Brain microvascular endothelial cell (primary cell): Measurements from ENCODE around the gene IQSEC3.

Experiments
- DNase-seq: peaks from one replicate; pipeline ENCODE4 v3.0.0-alpha.2; 2020
- H3K27ac ChIP-seq: fragments of 250-450 bp; sonication (Bioruptor Pico); 2 replicates; pipeline ENCODE4 v1.5.1; 2020; ENCODE audit warnings: mild to moderate bottlenecking, moderate library complexity
- H3K27me3 ChIP-seq: fragments of 250-450 bp; sonication (Bioruptor Pico); replicated peaks from 2 replicates; pipeline ENCODE4 v1.5.1; 2020; ENCODE audit warnings: mild to moderate bottlenecking
- H3K36me3 ChIP-seq: fragments of 250-450 bp; sonication (Bioruptor Pico); replicated peaks from 2 replicates; pipeline ENCODE4 v1.5.1; 2020; ENCODE audit warnings: mild to moderate bottlenecking
- H3K4me3 ChIP-seq: 2 replicates; pipeline ENCODE4 v1.5.1; 2011; ENCODE audit warnings: low read depth, mild to moderate bottlenecking, control low read depth, low read length, moderate library complexity
- in situ Hi-C: cut with HindIII; loops from 2 replicates; pipeline ENCODE4 v1.10.0; 2017; ENCODE audit warnings: low sequenced_read_pairs, low pct_ligation_motif_present
- TF ChIP-seq, protein P1 (sequence below): IDR thresholded peaks from 2 replicates; pipeline ENCODE4 v1.5.1; 2011; ENCODE audit warnings: low read depth, mild to moderate bottlenecking, moderate library complexity, low read length, control low read depth, inconsistent platforms; ENCODE audit errors: missing control alignments

The IQSEC3 gene

GRCh38 chr12:179885-180284, 113.3 kb downstream of the IQSEC3 start:
- in situ Hi-C loops, result no loop called here

GRCh38 chr12:180445-180844, 113.9 kb downstream of the IQSEC3 start:
- TF ChIP-seq, protein P1, sequence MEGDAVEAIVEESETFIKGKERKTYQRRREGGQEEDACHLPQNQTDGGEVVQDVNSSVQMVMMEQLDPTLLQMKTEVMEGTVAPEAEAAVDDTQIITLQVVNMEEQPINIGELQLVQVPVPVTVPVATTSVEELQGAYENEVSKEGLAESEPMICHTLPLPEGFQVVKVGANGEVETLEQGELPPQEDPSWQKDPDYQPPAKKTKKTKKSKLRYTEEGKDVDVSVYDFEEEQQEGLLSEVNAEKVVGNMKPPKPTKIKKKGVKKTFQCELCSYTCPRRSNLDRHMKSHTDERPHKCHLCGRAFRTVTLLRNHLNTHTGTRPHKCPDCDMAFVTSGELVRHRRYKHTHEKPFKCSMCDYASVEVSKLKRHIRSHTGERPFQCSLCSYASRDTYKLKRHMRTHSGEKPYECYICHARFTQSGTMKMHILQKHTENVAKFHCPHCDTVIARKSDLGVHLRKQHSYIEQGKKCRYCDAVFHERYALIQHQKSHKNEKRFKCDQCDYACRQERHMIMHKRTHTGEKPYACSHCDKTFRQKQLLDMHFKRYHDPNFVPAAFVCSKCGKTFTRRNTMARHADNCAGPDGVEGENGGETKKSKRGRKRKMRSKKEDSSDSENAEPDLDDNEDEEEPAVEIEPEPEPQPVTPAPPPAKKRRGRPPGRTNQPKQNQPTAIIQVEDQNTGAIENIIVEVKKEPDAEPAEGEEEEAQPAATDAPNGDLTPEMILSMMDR, result no peak
- Histone ChIP-seq H3K27ac (no peak overlapping the region), H3K4me3 (no peak overlapping the region), H3K36me3 (no peaks in the 10 kb centered on the region), H3K27me3 (no peaks in the 10 kb centered on the region)
- in situ Hi-C loops, result no loop called here
- DNase-seq, result peak; percentile 53

More at GRCh38 chr12:179885-180284, 113.3 kb downstream of the IQSEC3 start:
- H3K36me3 ChIP-seq, result no peaks in the 10 kb centered on the region
- H3K4me3 ChIP-seq, result no peak overlapping the region
- H3K27me3 ChIP-seq, result no peaks in the 10 kb centered on the region
- H3K27ac ChIP-seq, result no peak overlapping the region
- TF ChIP-seq, protein P1, result no peak
- DNase-seq, result no peak

GRCh38 chr12:181921-182320, 115.4 kb downstream of the IQSEC3 start:
- DNase-seq, result no peak
- H3K27me3 ChIP-seq, result no peaks in the 10 kb centered on the region
- H3K36me3 ChIP-seq, result no peaks in the 10 kb centered on the region
- TF ChIP-seq, protein P1, result no peak
- in situ Hi-C loops, result no loop called here
- H3K4me3 ChIP-seq, result no peak overlapping the region
- no peak overlapping the region for H3K27ac ChIP-seq

DNA sequence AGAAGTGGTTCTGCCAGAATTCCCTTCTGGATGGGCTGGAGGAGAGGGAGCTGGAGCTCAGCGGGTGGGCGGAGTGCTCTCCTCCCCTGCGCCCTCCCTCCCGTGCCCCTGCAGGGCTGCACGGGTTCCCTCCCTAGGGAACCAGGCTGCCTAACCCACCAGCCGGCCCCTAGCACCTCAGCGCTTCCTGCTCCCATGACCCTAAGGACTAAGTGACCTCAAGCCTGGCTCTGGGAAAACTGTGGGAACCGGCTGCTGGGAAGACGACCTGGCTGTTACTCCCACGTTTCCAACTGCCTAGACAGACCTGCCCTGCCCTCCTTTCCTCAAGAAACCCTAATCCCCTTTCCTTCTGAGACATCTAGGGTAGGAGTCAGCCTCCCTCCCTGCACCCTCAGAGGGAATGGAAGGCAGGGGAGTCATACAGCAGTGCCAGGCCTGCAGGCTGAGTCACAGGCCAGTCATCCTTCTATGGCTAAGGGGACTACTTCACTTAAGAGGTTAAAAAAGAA, 115.9 kb downstream of the IQSEC3 start:
- peak; percentile 70 for DNase-seq

GRCh38 chr12:184811-185575, 118.4 kb downstream of the IQSEC3 start:
- Histone ChIP-seq H3K4me3 (no peak overlapping the region), H3K36me3 (no peaks in the 10 kb centered on the region), H3K27me3 (no peaks in the 10 kb centered on the region), H3K27ac (no peak overlapping the region)
- TF ChIP-seq, protein P1, result no peak
- no peak for DNase-seq
- in situ Hi-C loops, result no loop called here

More for the DNA sequence above, 115.9 kb downstream of the IQSEC3 start:
- no peaks in the 10 kb centered on the region for H3K27me3 ChIP-seq
- TF ChIP-seq, protein P1, result no peak
- no peak overlapping the region for H3K4me3 ChIP-seq
- no peak overlapping the region for H3K27ac ChIP-seq
- H3K36me3 ChIP-seq, result no peaks in the 10 kb centered on the region
- in situ Hi-C loops, result no loop called here
